HG02981 (cell line): ENCODE data around the gene GRM4.

Source experiments
- ATAC-seq: cut with Tn5 transposase; IDR thresholded peaks from one replicate; pipeline ENCODE4 v1.9.1; 2021; ENCODE audit warnings: mild to moderate bottlenecking, moderate library complexity; ENCODE audit not compliant: unreplicated experiment

Gene GRM4

GRCh38 chr6:34086558-34086957 is 59.3 kb downstream of the GRM4 start:
- ATAC-seq = no peak

DNA sequence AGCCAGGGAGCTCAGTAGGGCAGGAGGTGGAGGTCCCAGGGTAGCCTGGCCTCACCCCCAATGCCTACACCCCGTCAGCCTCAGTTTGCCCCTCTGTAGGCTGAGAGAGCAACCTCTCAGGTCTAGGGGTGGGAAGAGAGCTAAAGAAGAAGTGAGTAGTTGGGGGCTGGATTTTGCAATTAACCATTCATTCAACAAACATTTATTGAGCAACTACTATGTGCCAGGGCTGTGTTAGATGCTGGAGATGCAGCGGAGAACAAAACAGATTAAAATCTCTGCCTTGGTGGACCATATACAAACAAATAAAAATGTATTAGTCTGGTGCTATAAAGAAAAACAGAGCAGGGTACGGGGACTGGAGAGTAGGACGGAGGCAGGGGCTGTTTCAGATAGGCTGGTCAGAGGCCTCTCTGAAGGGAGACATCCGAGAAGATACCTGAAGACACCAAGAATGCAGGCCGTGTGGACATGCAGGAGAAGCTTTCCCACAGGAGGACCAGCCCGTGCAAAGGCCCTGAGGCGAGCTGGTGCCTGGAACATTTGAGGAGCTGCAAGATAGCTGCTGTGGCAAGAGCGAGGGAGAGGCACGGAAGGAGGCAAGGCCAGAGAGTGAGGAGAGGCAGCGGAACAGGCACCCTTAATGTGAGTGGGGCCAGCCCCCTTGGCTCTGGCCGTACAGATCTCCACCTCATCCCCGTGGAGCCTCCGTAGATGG is 60.3 kb downstream of the GRM4 start:
- no peak for ATAC-seq

GRCh38 chr6:34084591-34085290 is 61.1 kb downstream of the GRM4 start:
- ATAC-seq = no peak

DNA sequence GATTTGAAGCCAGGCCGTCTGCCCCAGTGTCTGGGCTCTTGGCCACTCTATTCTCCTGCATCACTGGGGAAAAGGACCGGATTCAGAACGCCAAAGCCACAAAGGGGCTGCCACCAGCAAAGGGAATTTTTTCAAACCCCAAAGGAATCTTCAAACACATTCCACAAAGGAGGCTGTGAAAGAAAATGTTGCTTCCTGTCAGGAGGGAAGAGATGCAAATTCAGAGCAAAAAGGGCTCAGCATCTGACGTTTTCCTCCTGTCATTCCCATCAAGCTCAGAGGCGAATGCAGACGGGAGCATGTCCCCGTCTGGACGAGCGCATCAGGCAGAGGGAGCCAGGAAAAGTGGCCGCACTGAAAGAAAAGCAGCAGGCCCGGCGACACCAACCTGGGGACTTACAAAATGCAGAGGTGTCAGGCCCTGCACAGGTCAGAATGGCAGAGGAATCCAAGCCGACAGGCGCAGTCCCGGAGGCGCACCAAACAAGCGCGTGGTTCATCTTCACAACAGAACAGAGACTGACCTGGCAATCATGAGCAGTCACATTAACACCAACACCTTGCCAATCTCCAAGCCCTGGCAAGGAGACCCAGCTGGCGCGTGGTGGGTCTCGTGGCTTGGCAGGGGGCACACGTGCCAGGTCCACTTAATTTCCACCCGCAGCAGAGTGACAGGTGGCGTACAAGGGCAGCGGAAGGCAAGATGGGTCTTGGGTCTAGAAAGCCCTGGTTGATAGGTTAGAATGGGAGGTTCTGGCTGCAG is 62.8 kb downstream of the GRM4 start:
- ATAC-seq = no peak

DNA sequence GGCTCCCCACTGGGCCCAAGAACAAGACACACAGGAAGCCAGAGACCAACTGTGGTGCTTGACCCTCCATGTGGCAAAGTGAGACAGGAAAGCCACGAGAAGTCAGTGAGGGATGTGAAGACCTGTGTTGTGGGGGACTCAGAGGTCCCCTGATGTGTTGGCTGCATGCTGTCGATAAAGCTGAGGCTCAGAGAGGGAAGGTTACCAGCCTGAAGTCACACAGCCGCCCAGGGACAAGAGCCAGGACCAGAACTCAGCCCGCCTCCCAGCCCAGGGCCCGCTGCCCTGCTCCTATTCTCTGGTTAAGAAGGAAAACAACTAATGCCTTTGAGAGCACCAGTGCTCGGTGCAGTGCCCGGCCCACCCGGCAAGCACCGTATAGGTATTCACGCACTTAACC is 63.5 kb downstream of the GRM4 start:
- no peak for ATAC-seq

GRCh38 chr6:34080357-34080756 is 65.5 kb downstream of the GRM4 start:
- no peak for ATAC-seq

DNA sequence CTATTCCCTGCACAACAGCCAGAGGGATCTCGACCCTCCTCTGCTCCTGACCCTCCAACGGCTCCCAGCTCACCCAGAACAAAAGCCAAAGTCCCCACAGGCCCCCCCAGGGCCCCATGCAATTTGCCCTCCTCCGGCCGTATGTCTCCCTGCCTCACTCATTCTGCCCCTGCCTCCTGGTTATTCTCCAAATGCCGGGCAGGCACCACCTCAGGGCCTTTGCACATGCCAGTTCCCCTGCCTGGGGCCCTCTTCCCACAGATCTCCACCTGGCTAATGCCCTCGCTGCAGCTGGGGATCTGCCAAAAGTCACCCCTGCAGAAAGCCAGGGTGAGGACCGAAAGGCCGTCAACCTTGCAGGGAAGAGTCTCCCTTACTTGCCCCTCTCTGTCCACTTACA is 66.0 kb downstream of the GRM4 start:
- no peak for ATAC-seq

DNA sequence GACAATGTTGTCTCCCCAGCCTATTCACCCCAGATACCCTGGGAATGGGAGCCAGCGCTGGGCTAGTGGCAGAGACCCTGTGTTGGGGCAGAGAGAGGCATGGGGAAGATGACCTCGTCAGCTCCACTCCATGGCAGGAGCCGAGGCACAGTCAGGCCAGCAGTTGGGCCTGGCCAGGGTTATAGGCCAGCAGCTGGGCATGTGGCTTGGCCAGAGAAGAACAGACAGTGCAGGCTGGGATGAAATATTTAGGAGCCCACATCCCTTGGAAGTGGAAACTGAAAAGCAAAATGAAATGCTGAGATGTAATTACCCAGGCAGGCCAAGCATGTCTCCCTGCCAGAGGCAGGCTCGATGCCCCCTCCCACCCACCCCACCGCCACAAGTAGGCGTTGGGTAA is 70.0 kb downstream of the GRM4 start:
- ATAC-seq = no peak

- no peak for ATAC-seq
Observed at GRCh38 chr6:34074064-34074742, 71.7 kb downstream of the GRM4 start.

DNA sequence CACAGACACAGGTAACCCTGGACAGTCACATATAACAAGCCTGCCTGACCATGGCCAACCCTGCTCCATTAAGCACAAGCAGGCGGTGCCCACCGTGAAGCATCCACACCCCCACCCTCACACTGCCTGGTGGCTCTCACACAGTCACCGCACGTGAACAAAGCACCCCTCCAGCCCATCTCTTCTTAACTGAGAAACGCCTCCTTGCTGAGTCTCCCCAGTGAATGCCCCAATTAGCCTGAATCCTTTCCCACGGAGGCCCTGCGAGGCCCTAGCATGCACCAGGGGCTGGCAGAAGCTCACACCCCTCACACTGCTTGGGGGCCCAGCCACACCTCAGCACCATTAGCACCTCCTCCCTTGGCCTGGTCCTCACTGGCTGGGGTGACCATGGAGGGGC is 72.3 kb downstream of the GRM4 start:
- ATAC-seq = no peak

DNA sequence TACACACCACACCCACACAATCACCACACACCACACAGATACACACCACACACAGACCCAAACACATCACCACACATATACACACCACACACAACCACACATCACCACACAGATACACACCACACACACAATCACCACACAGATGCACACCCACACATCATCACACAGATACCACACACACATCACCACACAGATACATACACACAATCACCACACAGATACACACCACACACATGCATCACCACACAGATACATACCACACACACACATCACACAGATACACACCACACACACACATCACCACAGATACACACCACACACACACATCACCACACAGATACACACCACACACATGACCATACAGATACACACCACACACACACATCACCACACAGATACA is 73.2 kb downstream of the GRM4 start:
- no peak for ATAC-seq

- ATAC-seq = no peak
Observed at GRCh38 chr6:34071884-34072379, 74.0 kb downstream of the GRM4 start.

- no peak for ATAC-seq
Observed at GRCh38 chr6:34071136-34071883, 74.6 kb downstream of the GRM4 start.

- ATAC-seq = no peak
Observed at GRCh38 chr6:34070315-34071135, 75.4 kb downstream of the GRM4 start.

GRCh38 chr6:34068462-34069044 is 77.3 kb downstream of the GRM4 start:
- no peak for ATAC-seq

DNA sequence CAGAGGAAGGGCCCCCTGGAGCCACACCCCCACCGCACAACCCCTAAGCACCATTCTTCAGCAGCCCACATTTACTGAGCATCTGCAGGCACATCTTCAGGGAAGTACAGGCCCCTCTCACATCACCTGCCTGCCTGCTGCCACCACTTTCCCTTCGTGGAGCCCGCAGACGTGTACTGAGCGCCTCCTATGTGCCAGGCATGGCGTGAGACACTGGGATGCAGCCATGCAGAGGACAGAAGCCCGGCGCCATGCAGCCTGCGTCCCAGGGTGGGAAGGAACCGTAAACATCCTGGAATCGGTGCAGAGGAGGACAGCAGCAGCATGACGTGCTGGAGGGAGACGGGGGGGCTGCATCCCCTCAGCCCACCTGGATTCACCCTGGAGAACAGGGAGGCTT is 78.1 kb downstream of the GRM4 start:
- no peak for ATAC-seq

DNA sequence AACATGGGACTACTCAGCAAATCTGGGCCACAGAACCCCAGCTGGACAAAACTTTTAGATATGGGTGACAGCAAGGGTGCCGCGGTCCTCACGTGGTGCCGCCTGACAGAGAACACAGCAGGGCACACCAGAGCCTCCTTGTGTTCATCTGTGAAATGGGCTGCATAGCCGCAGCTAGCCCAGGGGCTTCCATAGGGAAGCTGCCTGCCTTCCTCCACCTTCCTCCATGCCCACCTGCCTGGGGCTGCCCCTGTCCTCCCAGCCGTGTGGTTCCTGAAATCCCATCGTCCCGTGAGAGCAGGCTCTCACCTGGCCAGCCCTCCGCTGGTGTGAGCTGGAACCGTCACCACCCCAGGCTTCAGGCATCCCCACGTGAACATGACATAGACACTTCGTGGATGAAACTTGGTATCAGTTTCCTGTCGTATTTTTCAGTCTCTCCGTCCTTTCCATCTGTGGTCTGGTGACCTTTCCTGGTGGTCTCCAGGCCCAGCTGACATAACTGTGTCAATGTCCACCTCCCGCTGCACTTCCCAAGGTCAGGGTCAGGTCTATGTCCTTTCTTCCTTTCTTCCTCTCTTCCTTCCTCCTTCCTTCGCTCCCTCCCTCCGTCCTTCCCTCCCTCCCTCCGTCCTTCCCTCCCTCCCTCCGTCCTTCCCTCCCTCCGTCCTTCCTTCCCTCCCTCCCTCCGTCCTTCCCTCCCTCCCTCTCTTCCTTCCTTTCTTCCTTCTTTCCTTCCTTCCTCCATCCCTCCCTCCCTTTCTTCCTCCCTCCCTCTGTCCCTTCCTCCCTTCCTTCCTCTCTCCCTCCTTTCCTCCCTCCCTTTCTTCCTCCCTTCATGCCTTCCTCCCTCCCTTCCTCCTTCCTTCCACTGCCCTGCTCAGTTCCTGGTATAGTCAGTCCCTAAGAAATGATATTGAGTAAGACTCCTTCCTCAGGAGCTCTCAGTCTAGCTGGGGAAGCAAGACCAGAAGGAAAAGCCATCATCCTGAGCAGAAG is 78.8 kb downstream of the GRM4 start:
- ATAC-seq = no peak

DNA sequence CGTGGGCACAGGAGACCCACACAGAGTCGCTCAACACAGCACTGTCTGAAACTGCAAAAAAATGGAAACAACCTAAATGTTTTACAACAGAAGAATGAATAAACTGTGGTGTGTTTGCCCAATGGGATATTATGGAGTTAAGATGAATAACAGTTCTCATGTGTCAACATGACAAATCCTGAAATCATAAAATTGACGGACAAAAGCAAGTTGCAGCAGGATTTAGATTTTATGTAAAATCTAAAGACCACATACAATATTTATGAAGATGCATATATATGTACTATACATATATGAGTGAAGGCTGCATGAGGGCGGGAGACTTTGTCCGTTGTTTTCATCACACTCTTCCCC is 79.7 kb downstream of the GRM4 start:
- ATAC-seq = no peak
